ENCODE data around the gene GNL3. TPM values are rescaled to one million over a fixed set of nuclear protein-coding genes. Genes with fewer than 3 reads are reported as not detected.
"Not testable (repeated sequence)": the region's sequence is repeated elsewhere in the genome, so short reads cannot be mapped to it uniquely, and the experiment has no call there.

Gene GNL3
- polyA plus RNA-seq, 1 donor: 113 TPM

- peak; percentile 6 for DNase-seq
Measured at GRCh38 chr3:52714335-52715302, 28.8 kb downstream of the GNL3 start.

DNA sequence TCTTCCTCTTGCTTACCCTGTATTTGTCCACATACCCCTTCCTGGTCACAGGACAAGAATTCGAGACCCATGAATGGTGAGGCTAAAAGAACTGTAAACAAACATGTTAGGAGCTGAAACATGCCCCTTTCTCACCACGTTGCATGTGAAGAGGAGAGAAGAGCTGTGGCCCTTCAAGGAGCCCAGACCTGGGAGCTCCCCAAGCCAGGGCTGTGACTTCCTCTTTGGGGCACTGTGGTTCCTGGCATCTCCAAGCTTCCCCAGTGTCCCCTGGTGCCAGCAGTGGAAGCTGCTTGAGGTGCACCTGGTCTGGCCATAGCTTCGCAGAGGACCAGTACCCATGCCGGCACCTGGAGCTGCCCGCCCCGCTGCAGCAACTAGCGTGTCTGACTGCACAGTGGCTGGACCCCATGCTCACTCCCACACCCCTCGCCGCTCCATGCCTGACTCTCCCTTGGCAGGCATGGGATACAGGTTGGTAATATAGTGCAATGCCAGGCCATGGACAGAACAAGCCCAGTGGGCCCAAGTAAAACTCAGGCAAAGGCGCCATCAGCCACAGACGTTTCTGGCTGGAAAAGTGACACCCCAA lies 30.0 kb downstream of the GNL3 start:
- no peak for DNase-seq

GRCh38 chr3:52719618-52720017 lies 33.8 kb downstream of the GNL3 start:
- no peak for DNase-seq

GRCh38 chr3:52721002-52721729 lies 35.3 kb downstream of the GNL3 start:
- DNase-seq: no peak

- no peak for DNase-seq
Measured at GRCh38 chr3:52721730-52722008, 35.8 kb downstream of the GNL3 start.

GRCh38 chr3:52722491-52722890 lies 36.7 kb downstream of the GNL3 start:
- no peak for DNase-seq

- DNase-seq: no peak
Measured at GRCh38 chr3:52723935-52724334, 38.1 kb downstream of the GNL3 start.

- DNase-seq: no peak
Measured at GRCh38 chr3:52724511-52724910, 38.7 kb downstream of the GNL3 start.

DNA sequence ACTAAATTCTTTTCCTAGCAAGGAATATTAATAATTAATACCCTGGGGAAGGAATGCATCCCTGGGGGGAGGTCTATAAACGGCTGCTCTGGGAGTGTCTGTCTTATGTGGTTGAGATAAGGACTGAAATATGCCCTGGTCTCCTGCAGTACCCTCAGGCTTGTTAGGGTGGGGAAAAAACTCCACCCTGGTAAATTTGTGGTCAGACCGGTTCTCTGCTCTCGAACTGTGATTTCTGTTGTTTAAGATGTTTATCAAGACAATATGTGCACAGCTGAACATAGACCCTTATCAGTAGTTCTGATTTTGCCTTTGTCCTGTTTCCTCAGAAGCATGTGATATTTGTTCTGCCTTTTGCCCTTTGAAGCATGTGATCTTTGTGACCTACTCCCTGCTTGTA lies 42.9 kb downstream of the GNL3 start:
- not testable (repeated sequence) for DNase-seq

GRCh38 chr3:52730681-52731080 lies 44.8 kb downstream of the GNL3 start:
- DNase-seq: no peak

GRCh38 chr3:52731590-52731989 lies 45.8 kb downstream of the GNL3 start:
- DNase-seq: no peak

- no peak for DNase-seq
Measured at GRCh38 chr3:52733256-52733891, 47.5 kb downstream of the GNL3 start.

DNA sequence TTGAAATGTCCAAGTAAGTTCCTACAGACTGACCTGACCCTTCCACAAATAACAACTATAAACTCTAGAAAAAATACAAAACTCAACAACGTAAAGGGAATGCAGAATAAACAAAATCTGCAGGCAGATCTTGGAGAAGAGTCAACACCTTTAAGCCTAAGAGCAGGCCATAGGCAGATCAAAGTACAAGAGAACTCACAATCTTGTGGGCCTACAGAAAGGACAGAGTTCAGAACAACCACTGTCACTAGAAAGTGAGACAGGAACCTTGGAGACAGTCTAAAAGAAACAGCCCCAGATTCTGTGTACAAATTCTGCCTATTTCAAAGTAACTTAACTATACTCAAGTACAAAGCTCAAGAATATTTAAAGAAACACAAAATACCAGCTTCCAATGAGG lies 53.9 kb downstream of the GNL3 start:
- DNase-seq: no peak

DNA sequence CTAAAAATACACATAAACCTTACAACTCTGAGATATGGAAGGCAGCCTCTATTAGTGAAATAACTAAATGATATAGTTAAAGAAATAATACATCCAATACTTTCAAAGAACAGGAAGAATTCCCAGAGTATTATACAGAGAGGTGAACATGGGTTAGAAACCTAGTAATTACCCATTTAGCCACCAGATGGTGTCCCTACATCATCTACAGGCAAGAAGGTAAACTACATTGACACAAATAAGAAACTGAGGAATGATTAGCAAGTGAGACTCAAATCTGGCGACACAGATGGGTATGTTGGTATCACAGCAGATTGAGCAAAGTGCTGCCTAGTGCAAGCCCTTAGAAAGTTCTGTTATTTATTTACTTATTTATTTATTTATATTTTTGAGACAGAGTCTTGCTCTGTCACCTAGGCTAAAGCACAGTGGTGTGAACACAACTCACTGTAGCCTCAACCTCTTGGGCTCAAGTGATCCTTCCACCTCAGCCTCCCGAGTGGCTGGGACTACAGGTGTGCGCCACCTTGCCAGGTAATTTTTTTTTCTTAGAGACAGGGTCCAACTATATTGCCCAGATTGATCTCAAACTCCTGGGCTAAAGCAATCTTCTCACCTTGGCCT lies 56.7 kb downstream of the GNL3 start:
- DNase-seq: peak; percentile 11

- DNase-seq: no peak
Measured at GRCh38 chr3:52743152-52743551, 57.3 kb downstream of the GNL3 start.

DNA sequence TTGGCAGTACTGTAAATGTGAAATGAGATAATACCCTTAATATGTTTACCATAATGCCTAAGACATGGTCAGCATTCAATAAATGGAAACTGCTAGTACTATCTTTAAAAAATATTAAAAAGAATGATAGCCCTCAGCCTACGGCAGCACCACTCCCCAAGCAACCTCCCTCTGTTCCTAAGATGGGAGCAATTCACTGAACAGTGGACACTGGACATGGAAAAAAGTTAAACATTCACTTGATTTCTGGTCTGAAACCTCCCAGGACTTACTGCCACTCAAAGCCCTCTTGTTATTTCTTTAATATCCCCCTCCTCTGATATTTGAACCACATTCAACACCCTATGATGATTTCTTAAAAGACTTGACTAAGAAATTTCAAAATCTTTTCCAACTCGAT lies 57.9 kb downstream of the GNL3 start:
- no peak for DNase-seq

Other genes starting within 250 kb of the GNL3 start
- gene SEMA3G, start 240.9 kb upstream of the GNL3 start, polyA plus RNA-seq (ENCODE audit: insufficient read length): 19.1 TPM
- gene TNNC1, start 232.0 kb upstream of the GNL3 start, polyA plus RNA-seq (ENCODE audit: insufficient read length): 6.2 TPM
- 130 TPM for gene NISCH, start 230.4 kb upstream of the GNL3 start, polyA plus RNA-seq (ENCODE audit: insufficient read length)
- gene STAB1, start 190.7 kb upstream of the GNL3 start, polyA plus RNA-seq (ENCODE audit: insufficient read length): 37.6 TPM
- gene NT5DC2, start 152.2 kb upstream of the GNL3 start, polyA plus RNA-seq (ENCODE audit: insufficient read length): 159 TPM
- gene UQCC5, start 149.4 kb upstream of the GNL3 start, polyA plus RNA-seq (ENCODE audit: insufficient read length): 14.0 TPM
- gene PBRM1, start 119 bp upstream of the GNL3 start, polyA plus RNA-seq (ENCODE audit: insufficient read length): 70.0 TPM
- gene GLT8D1, start 19.8 kb downstream of the GNL3 start, polyA plus RNA-seq (ENCODE audit: insufficient read length): 139 TPM
- 150 TPM for gene SPCS1, start 20.1 kb downstream of the GNL3 start, polyA plus RNA-seq (ENCODE audit: insufficient read length)
- gene NEK4, start 84.9 kb downstream of the GNL3 start, polyA plus RNA-seq (ENCODE audit: insufficient read length): 31.5 TPM
- gene ITIH1, start 91.6 kb downstream of the GNL3 start, polyA plus RNA-seq (ENCODE audit: insufficient read length): not detected
- 5.7 TPM for gene ITIH3, start 108.8 kb downstream of the GNL3 start, polyA plus RNA-seq (ENCODE audit: insufficient read length)
- 15.6 TPM for gene ITIH4, start 144.6 kb downstream of the GNL3 start, polyA plus RNA-seq (ENCODE audit: insufficient read length)
- gene MUSTN1, start 149.0 kb downstream of the GNL3 start, polyA plus RNA-seq (ENCODE audit: insufficient read length): 0.38 TPM
- 17.6 TPM for gene STIMATE, start 211.5 kb downstream of the GNL3 start, polyA plus RNA-seq (ENCODE audit: insufficient read length)